ENCODE measurements around the gene KDM2B. TPM values are rescaled to one million over a fixed set of nuclear protein-coding genes. Genes with fewer than 3 reads are reported as not detected.
"Not testable (repeated sequence)": the region's sequence is repeated elsewhere in the genome, so short reads cannot be mapped to it uniquely, and the experiment has no call there.

Gene KDM2B
- total RNA-seq, 2 experiments from 2014 or later, result 41.9 to 44.8 TPM

DNA sequence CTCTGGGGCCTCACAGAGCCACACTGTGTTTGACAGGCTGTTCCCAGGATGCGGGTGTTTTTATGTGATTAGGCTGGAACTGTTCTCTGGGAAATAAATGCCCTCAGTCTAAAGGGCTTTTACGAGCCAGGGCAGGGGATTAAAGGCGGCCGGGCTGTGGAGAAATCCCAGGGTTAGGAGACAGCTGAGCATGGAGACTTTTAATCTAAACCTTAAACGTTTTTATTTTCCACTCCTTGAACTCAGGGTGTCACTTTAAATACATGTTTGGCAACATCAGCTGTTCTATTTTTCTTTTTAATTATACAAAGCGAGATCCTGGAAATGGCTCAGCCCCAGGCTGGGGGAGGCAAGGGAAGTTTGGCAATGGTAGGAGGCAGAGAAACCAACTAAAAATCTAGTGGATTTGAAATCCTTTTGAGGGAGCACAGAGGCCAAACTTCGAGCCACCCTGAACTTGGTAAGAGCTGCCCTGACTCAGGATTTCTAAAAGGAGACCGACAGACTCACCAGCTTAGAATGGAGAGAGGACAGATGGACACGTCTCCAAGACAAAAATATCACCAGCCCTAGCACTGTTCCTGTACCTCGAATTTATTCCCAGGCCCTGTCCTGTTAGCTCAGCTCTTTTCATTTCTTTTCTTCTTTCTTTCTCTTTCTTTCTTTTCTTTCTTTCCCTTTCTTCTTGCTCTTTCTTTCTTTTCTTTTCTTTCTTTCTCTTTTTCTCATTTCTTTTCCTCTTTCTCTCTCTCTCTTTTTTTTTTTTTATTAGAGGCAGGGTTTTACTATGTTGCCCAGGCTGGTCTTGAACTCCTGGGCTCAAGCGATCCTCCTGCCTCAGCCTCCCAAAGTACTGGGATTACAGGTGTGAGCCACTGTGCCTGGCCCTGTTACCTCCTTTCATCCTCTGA, 29.7 kb upstream of the KDM2B start:
- H3K27me3 Mint-ChIP-seq, result no peaks in the 10 kb centered on the region
- POLR2A ChIA-PET, result no interaction called here
- H3K27ac Mint-ChIP-seq, result peak overlapping the region; percentile 16
- DNase-seq, result no peak
- H3K4me3 Mint-ChIP-seq, result no peak overlapping the region
- CTCF ChIA-PET, result interaction anchor here (0.8 to 1.7 kb wide), 2 partner anchors 15 to 110 kb away, joined by 3 to 4 read pairs; no protein-coding TSS in a partner anchor
- no peaks in the 10 kb centered on the region for H3K9me3 Mint-ChIP-seq
- intact Hi-C loops (cut with micrococcal nuclease), result no loop called here
- H3K4me1 Mint-ChIP-seq (ENCODE audit: low read depth), result peaks cover 2% of the 10 kb centered on the region
- no peaks in the 10 kb centered on the region for H3K36me3 Mint-ChIP-seq

DNA sequence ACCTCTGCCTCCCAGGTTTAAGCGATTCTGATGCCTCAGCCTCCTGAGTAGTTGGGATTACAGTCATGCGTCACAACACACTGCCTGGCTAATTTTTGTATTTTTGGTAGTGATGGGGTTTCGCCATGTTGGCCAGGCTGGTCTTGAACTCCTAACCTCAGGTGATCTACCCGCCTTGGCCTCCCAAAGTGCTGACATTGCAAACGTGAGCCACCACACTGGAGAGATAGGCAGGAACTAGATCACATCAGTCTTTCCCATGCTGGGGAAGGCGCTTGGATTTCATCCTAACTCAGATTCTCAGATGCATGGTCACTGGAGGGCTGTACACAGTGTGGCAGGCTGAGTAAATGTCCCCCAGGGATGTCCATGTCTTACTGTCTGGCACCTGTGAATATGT, 27.5 kb upstream of the KDM2B start:
- H3K27ac Mint-ChIP-seq, result no peak overlapping the region
- intact Hi-C loops (cut with micrococcal nuclease), result no loop called here
- no peaks in the 10 kb centered on the region for H3K27me3 Mint-ChIP-seq
- no peaks in the 10 kb centered on the region for H3K36me3 Mint-ChIP-seq
- CTCF ChIA-PET, result no interaction called here
- H3K4me3 Mint-ChIP-seq, result no peak overlapping the region
- H3K4me1 Mint-ChIP-seq (ENCODE audit: low read depth), result no peaks in the 10 kb centered on the region
- H3K9me3 Mint-ChIP-seq, result no peaks in the 10 kb centered on the region
- POLR2A ChIA-PET, result no interaction called here
- DNase-seq, result no peak

GRCh38 chr12:121603581-121603980, 22.8 kb upstream of the KDM2B start:
- no peaks in the 10 kb centered on the region for H3K27me3 Mint-ChIP-seq
- intact Hi-C loops (cut with micrococcal nuclease), result no loop called here
- H3K36me3 Mint-ChIP-seq, result no peaks in the 10 kb centered on the region
- no peak overlapping the region for H3K27ac Mint-ChIP-seq
- POLR2A ChIA-PET, result no interaction called here
- CTCF ChIA-PET, result no interaction called here
- H3K4me1 Mint-ChIP-seq (ENCODE audit: low read depth), result no peaks in the 10 kb centered on the region
- no peak overlapping the region for H3K4me3 Mint-ChIP-seq
- DNase-seq, result no peak
- H3K9me3 Mint-ChIP-seq, result no peaks in the 10 kb centered on the region

DNA sequence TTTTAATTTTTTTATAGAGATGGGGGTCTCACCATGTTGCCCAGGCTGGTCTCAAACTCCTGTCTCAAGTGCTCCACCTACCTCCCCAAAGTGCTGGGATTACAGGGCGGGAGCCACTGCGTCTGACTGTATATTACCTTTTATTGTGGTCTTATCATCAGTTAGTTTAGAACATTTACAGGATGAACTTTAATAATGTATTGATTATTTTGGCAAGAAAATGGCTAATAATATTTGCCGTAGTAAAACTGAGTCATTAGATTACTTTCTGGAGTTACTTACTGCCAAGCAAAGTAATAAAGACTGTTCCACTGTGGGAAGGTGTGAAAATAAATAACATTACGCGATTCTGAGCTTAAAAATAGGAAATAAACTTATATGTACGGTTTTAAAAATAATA, 21.9 kb upstream of the KDM2B start:
- CTCF ChIA-PET, result interaction anchor here (1.1 kb wide), 1 partner anchor 21 kb away, joined by 3 read pairs; no protein-coding TSS in a partner anchor
- Mint-ChIP-seq H3K36me3 (no peaks in the 10 kb centered on the region), H3K9me3 (no peaks in the 10 kb centered on the region), H3K27ac (no peak overlapping the region), H3K4me3 (no peak overlapping the region), H3K27me3 (no peaks in the 10 kb centered on the region), H3K4me1 (ENCODE audit: low read depth) (no peaks in the 10 kb centered on the region)
- intact Hi-C loops (cut with micrococcal nuclease), result no loop called here
- POLR2A ChIA-PET, result no interaction called here
- no peak for DNase-seq

- no peak overlapping the region for H3K27ac Mint-ChIP-seq
- no peak for DNase-seq
- ChIA-PET POLR2A (interaction anchor here (0.5 to 0.8 kb wide), 2 partner anchors 13 to 26 kb away, joined by 3 read pairs; partner anchors contain the start of gene ORAI1), CTCF (interaction anchor here (1.3 to 1.4 kb wide), 2 partner anchors 24 to 68 kb away, joined by 3 to 6 read pairs; partner anchors contain the start of gene MORN3)
- no peaks in the 10 kb centered on the region for H3K27me3 Mint-ChIP-seq
- no peak overlapping the region for H3K4me3 Mint-ChIP-seq
- intact Hi-C loops (cut with micrococcal nuclease), result no loop called here
- no peaks in the 10 kb centered on the region for H3K9me3 Mint-ChIP-seq
- H3K4me1 Mint-ChIP-seq (ENCODE audit: low read depth), result no peaks in the 10 kb centered on the region
- no peaks in the 10 kb centered on the region for H3K36me3 Mint-ChIP-seq
Observed at GRCh38 chr12:121600702-121601336, 20.0 kb upstream of the KDM2B start.

GRCh38 chr12:121596526-121596925, 15.7 kb upstream of the KDM2B start:
- peaks cover 10% of the 10 kb centered on the region for H3K4me1 Mint-ChIP-seq (ENCODE audit: low read depth)
- no peak overlapping the region for H3K4me3 Mint-ChIP-seq
- no peaks in the 10 kb centered on the region for H3K9me3 Mint-ChIP-seq
- intact Hi-C loops (cut with micrococcal nuclease), result no loop called here
- no peaks in the 10 kb centered on the region for H3K36me3 Mint-ChIP-seq
- no peaks in the 10 kb centered on the region for H3K27me3 Mint-ChIP-seq
- no peak for DNase-seq
- ChIA-PET CTCF (no interaction called here), POLR2A (no interaction called here)
- H3K27ac Mint-ChIP-seq, result no peak overlapping the region

DNA sequence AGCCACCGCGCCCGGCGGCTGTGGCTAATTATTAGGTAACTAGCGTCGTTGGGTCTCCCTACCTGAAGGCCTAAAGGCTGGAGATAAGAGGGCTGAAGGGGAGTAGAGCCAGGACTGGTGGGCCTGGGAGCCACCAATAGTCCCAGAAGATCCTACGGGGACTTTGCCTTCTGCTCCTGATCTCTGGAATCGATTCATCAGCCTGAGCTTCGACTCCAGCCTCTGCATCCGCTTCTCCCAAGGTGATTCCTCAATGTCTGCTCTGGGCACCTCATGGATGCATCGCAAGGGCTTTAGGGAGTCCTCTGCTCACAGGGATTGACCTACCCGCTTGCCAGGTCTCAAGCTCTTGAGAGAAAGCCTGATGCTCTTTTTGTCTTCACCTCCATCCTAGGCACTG, 14.7 kb upstream of the KDM2B start:
- Mint-ChIP-seq H3K27ac (no peak overlapping the region), H3K36me3 (no peaks in the 10 kb centered on the region), H3K9me3 (no peaks in the 10 kb centered on the region), H3K4me1 (ENCODE audit: low read depth) (peaks cover 20% of the 10 kb centered on the region), H3K27me3 (no peaks in the 10 kb centered on the region), H3K4me3 (no peak overlapping the region)
- no peak for DNase-seq
- CTCF ChIA-PET, result interaction anchor here (1.0 kb wide), 1 partner anchor 73 kb away, joined by 4 read pairs; no protein-coding TSS in a partner anchor
- intact Hi-C loops (cut with micrococcal nuclease), result no loop called here
- POLR2A ChIA-PET, result no interaction called here

- ChIA-PET POLR2A (no interaction called here), CTCF (interaction anchor here (0.6 to 1.4 kb wide), 4 partner anchors 40 to 89 kb away, joined by 3 to 4 read pairs (median 3); no protein-coding TSS in a partner anchor)
- intact Hi-C loops (cut with micrococcal nuclease), result loop anchor here (5.0 kb wide), 1 partner anchor 190 kb away; the partner anchor contains the start of gene RNF34
- H3K27ac Mint-ChIP-seq, result peak overlapping the region; percentile 76
- H3K36me3 Mint-ChIP-seq, result no peaks in the 10 kb centered on the region
- H3K9me3 Mint-ChIP-seq, result no peaks in the 10 kb centered on the region
- H3K27me3 Mint-ChIP-seq, result no peaks in the 10 kb centered on the region
- no peak for DNase-seq
- H3K4me3 Mint-ChIP-seq, result no peak overlapping the region
- peaks cover 24% of the 10 kb centered on the region for H3K4me1 Mint-ChIP-seq (ENCODE audit: low read depth)
Observed at GRCh38 chr12:121592320-121592719, 11.5 kb upstream of the KDM2B start.

DNA sequence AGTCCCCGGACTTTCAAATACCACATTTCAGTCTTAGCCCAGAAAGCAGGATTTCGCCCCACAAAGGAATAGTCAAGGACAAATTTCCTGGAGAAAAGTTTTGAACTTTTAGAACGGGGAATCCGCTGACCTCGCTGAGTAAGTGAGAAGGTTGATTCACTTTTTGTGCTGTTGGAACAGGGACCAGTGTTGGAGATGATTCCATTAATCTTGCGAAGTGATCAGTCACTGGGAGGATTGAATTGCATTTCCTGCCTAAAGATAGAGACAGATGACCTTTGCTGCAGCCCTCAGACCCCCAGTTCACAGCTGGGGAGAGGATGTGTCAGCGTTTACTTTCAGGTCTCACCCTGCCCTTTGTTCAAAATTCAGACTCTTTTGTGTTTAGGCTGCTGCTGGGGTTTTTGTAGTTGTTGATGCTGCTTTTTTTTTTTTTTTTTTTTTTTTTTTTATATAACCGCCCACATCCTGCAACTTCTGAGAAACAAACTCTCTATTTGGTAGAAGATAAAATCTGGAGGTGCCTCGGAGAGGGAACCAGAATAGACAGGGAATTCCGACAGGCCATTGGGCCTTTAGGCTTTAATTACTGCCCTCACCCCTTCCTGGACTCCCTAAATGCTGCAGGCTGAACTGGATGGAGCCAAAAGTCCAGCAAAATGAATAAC, 9.8 kb upstream of the KDM2B start:
- DNase-seq, result peak; percentile 80
- ChIA-PET POLR2A (interaction anchor here (0.6 to 1.7 kb wide), 7 partner anchors 9 to 61 kb away, joined by 3 to 7 read pairs (median 4); partner anchors contain the start of gene KDM2B), CTCF (interaction anchor here (0.8 to 1.7 kb wide), 6 partner anchors 9 to 90 kb away, joined by 3 to 6 read pairs (median 4); no protein-coding TSS in a partner anchor)
- Mint-ChIP-seq H3K27ac (peak overlapping the region; percentile 98), H3K4me3 (peak overlapping the region; percentile 82), H3K36me3 (no peaks in the 10 kb centered on the region), H3K27me3 (no peaks in the 10 kb centered on the region), H3K4me1 (ENCODE audit: low read depth) (peaks cover 26% of the 10 kb centered on the region), H3K9me3 (no peaks in the 10 kb centered on the region)
- intact Hi-C loops (cut with micrococcal nuclease), result loop anchor here (1.0 to 5.0 kb wide), 6 partner anchors 9 to 188 kb away; partner anchors contain the start of genes KDM2B and RNF34

DNA sequence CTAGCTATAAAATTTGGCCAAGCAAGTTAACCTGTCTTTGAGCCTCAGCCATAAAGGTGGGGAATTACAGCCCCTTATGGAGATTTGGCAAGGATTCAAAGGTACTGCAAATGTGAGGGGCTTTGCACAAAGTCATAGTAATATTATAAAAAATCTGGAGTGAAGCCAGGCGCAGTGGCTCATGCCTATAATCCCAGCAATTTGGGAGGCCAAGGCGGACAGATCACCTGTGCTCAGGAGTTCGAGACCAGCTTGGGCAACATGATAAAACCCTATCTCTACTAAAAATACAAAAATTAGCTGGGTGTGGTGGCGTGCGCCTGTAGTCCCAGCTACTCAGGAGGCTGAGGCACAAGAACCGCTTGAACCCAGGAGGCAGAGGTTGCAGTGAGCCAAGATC, 4.1 kb upstream of the KDM2B start:
- H3K27ac Mint-ChIP-seq, POLR2A ChIA-PET: not testable (repeated sequence)
- CTCF ChIA-PET, result interaction anchor here (1.8 kb wide), 1 partner anchor 32 kb away, joined by 6 read pairs; no protein-coding TSS in a partner anchor

GRCh38 chr12:121583334-121583661, 2.5 kb upstream of the KDM2B start:
- CTCF ChIA-PET, H3K27ac Mint-ChIP-seq, POLR2A ChIA-PET: not testable (repeated sequence)

More for the DNA sequence above, 4.1 kb upstream of the KDM2B start:
- not testable (repeated sequence) for H3K36me3 Mint-ChIP-seq, DNase-seq, H3K9me3 Mint-ChIP-seq, H3K4me3 Mint-ChIP-seq, H3K27me3 Mint-ChIP-seq
- intact Hi-C loops (cut with micrococcal nuclease), result loop anchor here (5.0 kb wide), 2 partner anchors 97 to 207 kb away; partner anchors contain the start of gene RHOF
- H3K4me1 Mint-ChIP-seq (ENCODE audit: low read depth), result peaks cover 33% of the 10 kb centered on the region

More at GRCh38 chr12:121583334-121583661, 2.5 kb upstream of the KDM2B start:
- H3K4me3 Mint-ChIP-seq, DNase-seq, H3K9me3 Mint-ChIP-seq, H3K36me3 Mint-ChIP-seq, H3K27me3 Mint-ChIP-seq: not testable (repeated sequence)
- H3K4me1 Mint-ChIP-seq (ENCODE audit: low read depth), result peaks cover 32% of the 10 kb centered on the region
- intact Hi-C loops (cut with micrococcal nuclease), result loop anchor here (5.0 kb wide), 2 partner anchors 99 to 209 kb away; partner anchors contain the start of gene RHOF
